Gastroesophageal sphincter (tissue), 3 donors: ENCODE results near the gene SMPX.

Source experiments
- EP300 ChIP-seq: sonication (generic); formaldehyde crosslinking; IDR thresholded peaks from one replicate; pipeline ENCODE4 v1.6.1; 2017; ENCODE audit warnings: antibody characterized with exemption, mild to moderate bottlenecking
- POLR2A ChIP-seq, 2 donors: fragments of 450-650 bp; IDR thresholded peaks; one replicate each; pipeline ENCODE4 v1.6.1; 2017; ENCODE audit warnings: antibody characterized with exemption in 2 of 2, mild to moderate bottlenecking in 2 of 2, moderate library complexity in 1 of 2
- POLR2AphosphoS5 ChIP-seq: sonication (generic); formaldehyde crosslinking; IDR thresholded peaks from one replicate; pipeline ENCODE4 v1.6.1; 2017; ENCODE audit warnings: antibody characterized with exemption
- TF ChIP-seq, protein P1 (sequence below), 4 experiments: fragments of 200-600 bp in 2 of 4; fragments of 450-650 bp in 2 of 4; sonication (generic) in 1 of 4; IDR thresholded peaks; one replicate each; pipeline ENCODE4 v1.5.1; 2017 to 2019; ENCODE audit warnings: antibody characterized with exemption in 4 of 4, mild to moderate bottlenecking in 2 of 4, moderate library complexity in 2 of 4

- TF ChIP-seq, protein P1, sequence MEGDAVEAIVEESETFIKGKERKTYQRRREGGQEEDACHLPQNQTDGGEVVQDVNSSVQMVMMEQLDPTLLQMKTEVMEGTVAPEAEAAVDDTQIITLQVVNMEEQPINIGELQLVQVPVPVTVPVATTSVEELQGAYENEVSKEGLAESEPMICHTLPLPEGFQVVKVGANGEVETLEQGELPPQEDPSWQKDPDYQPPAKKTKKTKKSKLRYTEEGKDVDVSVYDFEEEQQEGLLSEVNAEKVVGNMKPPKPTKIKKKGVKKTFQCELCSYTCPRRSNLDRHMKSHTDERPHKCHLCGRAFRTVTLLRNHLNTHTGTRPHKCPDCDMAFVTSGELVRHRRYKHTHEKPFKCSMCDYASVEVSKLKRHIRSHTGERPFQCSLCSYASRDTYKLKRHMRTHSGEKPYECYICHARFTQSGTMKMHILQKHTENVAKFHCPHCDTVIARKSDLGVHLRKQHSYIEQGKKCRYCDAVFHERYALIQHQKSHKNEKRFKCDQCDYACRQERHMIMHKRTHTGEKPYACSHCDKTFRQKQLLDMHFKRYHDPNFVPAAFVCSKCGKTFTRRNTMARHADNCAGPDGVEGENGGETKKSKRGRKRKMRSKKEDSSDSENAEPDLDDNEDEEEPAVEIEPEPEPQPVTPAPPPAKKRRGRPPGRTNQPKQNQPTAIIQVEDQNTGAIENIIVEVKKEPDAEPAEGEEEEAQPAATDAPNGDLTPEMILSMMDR (IDR thresholded peaks at IDR 0.05): no peak
- TF ChIP-seq POLR2AphosphoS5: no peak
- TF ChIP-seq POLR2A (IDR thresholded peaks at IDR 0.05): no peak
- TF ChIP-seq EP300: no peak
Observed at GRCh38 chrX:21802054-21802670, 44.2 kb upstream of the SMPX start.
